HG02884 (cell line): ENCODE measurements around the gene RHBDF2.
"Not testable (repeated sequence)": the region's sequence is repeated elsewhere in the genome, so short reads cannot be mapped to it uniquely, and the experiment has no call there.

ENCODE experiments used
- ATAC-seq: cut with Tn5 transposase; IDR thresholded peaks from one replicate; pipeline ENCODE4 v1.9.1; 2021; ENCODE audit warnings: mild to moderate bottlenecking, moderate library complexity; ENCODE audit not compliant: unreplicated experiment

RHBDF2 gene

GRCh38 chr17:76525513-76525833 lies 24.2 kb upstream of the RHBDF2 start:
- not testable (repeated sequence) for ATAC-seq

- no peak for ATAC-seq
Measured at GRCh38 chr17:76524598-76525512, 23.6 kb upstream of the RHBDF2 start.

GRCh38 chr17:76523084-76524037 lies 22.1 kb upstream of the RHBDF2 start:
- no peak for ATAC-seq

- ATAC-seq = not testable (repeated sequence)
Measured at GRCh38 chr17:76521683-76522082, 20.5 kb upstream of the RHBDF2 start.

- ATAC-seq = no peak
Measured at GRCh38 chr17:76521262-76521661, 20.0 kb upstream of the RHBDF2 start.

- ATAC-seq = no peak
Measured at GRCh38 chr17:76519048-76519966, 18.1 kb upstream of the RHBDF2 start.

GRCh38 chr17:76517638-76518038 lies 16.4 kb upstream of the RHBDF2 start:
- ATAC-seq = no peak

- no peak for ATAC-seq
Measured at GRCh38 chr17:76515274-76515949, 14.2 kb upstream of the RHBDF2 start.

GRCh38 chr17:76514355-76514754 lies 13.1 kb upstream of the RHBDF2 start:
- not testable (repeated sequence) for ATAC-seq

- ATAC-seq = no peak
Measured at GRCh38 chr17:76513306-76513692, 12.1 kb upstream of the RHBDF2 start.

- no peak for ATAC-seq
Measured at GRCh38 chr17:76512366-76513305, 11.4 kb upstream of the RHBDF2 start.

GRCh38 chr17:76511668-76512365 lies 10.6 kb upstream of the RHBDF2 start:
- no peak for ATAC-seq

GRCh38 chr17:76510831-76511244 lies 9.6 kb upstream of the RHBDF2 start:
- ATAC-seq = no peak

- ATAC-seq = not testable (repeated sequence)
Measured at GRCh38 chr17:76508472-76509063, 7.3 kb upstream of the RHBDF2 start.

GRCh38 chr17:76506408-76507345 lies 5.5 kb upstream of the RHBDF2 start:
- ATAC-seq = no peak

- no peak for ATAC-seq
Measured at GRCh38 chr17:76504117-76504516, 2.9 kb upstream of the RHBDF2 start.
